ENCODE results near the gene B3GNT3. TPM values are rescaled to one million over a fixed set of nuclear protein-coding genes. Genes with fewer than 3 reads are reported as not detected.
A peak's percentile ranks its signal among the peaks of the same experiment; 100 is the strongest.

The B3GNT3 gene
- total RNA-seq, 1 experiment from 2014 or later: 1.9 TPM

DNA sequence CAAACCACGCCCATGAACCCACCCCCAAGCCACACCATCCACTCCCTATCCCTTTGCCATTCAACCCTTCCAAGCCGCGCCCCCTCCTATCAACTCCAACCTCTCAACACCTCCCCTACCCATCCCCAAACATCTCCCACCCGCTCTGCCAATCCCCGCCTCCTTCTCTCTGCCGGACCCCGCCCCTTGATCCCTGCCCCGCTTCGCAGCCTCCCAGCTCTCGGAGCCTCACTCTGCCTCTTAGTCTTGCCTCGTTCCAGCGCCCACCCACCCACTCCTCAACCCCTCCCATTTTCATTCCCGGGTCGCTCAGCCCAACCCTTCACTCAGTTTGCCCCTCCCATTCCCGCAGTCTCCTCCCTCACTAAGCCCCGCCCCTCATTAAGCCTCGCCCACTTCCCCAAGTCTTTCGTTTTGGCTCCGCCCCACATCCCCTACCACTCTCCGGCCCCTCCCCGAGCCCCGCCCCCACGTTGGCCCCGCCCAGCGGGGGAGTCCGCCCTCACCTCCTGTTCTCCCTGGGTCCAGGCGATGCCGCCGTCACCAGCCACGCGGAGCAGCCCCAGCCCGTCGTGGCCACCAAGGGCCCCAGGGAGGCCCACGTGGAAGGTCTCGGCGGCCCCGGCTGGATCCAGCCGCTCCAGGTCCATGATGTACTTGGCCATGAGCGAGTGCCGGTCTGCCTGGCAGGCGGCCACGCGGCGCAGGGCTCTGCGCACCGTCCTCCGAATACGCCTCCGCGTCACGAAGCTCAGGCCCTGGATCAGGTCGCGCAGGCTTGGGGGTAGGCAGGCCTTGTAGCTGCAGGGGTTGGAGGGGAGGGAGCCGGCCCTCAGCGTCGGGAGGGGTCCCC, 47.1 kb downstream of the B3GNT3 start:
- ATAC-seq (peak; percentile 92), DNase-seq (ENCODE audit: low spot score) (peak; percentile 99)
- H3K27me3 Mint-ChIP-seq (ENCODE audit: low read depth): peaks cover 63% of the 10 kb centered on the region
- CTCF ChIA-PET: interaction anchor here (0.7 to 3.2 kb wide), 10 partner anchors 10 to 236 kb away, joined by 3 to 31 read pairs (median 5); partner anchors contain the start of genes CCDC124 and RPL18A
- H3K4me1 Mint-ChIP-seq: peaks cover 4% of the 10 kb centered on the region
- POLR2A ChIA-PET: interaction anchor here (0.5 to 2.0 kb wide), 4 partner anchors 11 to 271 kb away, joined by 4 to 11 read pairs (median 6); partner anchors contain the start of gene RPL18A
- peak overlapping the region; percentile 87 for H3K4me3 Mint-ChIP-seq
- H3K36me3 Mint-ChIP-seq: no peaks in the 10 kb centered on the region
- no peaks in the 10 kb centered on the region for H3K9me3 Mint-ChIP-seq
- no peak overlapping the region for H3K27ac Mint-ChIP-seq
- no peak for TF ChIP-seq GTF2I (CRISPR knock-in tag; conservative IDR thresholded peaks at IDR 0.05)
- peak; percentile 83; the same call in 1 of the 2 replicates for TF ChIP-seq RELA (CRISPR knock-in tag; IDR thresholded peaks at IDR 0.05; ENCODE audit: borderline replicate concordance)
- 0 out of 2 replicates have a peak, but pooled peaks have one; percentile 30 for TF ChIP-seq PRDM15 (CRISPR knock-in tag; IDR thresholded peaks at IDR 0.05)
- TF ChIP-seq MAX (CRISPR knock-in tag; IDR thresholded peaks at IDR 0.05): peak; percentile 93
- TF ChIP-seq, protein P1, sequence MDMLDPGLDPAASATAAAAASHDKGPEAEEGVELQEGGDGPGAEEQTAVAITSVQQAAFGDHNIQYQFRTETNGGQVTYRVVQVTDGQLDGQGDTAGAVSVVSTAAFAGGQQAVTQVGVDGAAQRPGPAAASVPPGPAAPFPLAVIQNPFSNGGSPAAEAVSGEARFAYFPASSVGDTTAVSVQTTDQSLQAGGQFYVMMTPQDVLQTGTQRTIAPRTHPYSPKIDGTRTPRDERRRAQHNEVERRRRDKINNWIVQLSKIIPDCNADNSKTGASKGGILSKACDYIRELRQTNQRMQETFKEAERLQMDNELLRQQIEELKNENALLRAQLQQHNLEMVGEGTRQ (CRISPR knock-in tag; IDR thresholded peaks at IDR 0.05): no peak
- TF ChIP-seq SP1 (CRISPR knock-in tag; conservative IDR thresholded peaks at IDR 0.05): peak; percentile 69; the same call in 1 of the 2 replicates
- TF ChIP-seq ZBTB21 (CRISPR knock-in tag; IDR thresholded peaks at IDR 0.05; ENCODE audit: borderline replicate concordance): peak; percentile 51; the same call in 1 of the 2 replicates
- TF ChIP-seq, protein P2, sequence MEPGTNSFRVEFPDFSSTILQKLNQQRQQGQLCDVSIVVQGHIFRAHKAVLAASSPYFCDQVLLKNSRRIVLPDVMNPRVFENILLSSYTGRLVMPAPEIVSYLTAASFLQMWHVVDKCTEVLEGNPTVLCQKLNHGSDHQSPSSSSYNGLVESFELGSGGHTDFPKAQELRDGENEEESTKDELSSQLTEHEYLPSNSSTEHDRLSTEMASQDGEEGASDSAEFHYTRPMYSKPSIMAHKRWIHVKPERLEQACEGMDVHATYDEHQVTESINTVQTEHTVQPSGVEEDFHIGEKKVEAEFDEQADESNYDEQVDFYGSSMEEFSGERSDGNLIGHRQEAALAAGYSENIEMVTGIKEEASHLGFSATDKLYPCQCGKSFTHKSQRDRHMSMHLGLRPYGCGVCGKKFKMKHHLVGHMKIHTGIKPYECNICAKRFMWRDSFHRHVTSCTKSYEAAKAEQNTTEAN (CRISPR knock-in tag; IDR thresholded peaks at IDR 0.05): 0 out of 2 replicates have a peak, but pooled peaks have one; percentile 35
- TF ChIP-seq, protein P3, sequence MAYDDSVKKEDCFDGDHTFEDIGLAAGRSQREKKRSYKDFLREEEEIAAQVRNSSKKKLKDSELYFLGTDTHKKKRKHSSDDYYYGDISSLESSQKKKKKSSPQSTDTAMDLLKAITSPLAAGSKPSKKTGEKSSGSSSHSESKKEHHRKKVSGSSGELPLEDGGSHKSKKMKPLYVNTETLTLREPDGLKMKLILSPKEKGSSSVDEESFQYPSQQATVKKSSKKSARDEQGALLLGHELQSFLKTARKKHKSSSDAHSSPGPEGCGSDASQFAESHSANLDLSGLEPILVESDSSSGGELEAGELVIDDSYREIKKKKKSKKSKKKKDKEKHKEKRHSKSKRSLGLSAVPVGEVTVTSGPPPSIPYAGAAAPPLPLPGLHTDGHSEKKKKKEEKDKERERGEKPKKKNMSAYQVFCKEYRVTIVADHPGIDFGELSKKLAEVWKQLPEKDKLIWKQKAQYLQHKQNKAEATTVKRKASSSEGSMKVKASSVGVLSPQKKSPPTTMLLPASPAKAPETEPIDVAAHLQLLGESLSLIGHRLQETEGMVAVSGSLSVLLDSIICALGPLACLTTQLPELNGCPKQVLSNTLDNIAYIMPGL (CRISPR knock-in tag; IDR thresholded peaks at IDR 0.05): peak; percentile 59; the same call in 1 of the 2 replicates
- TF ChIP-seq ATF3 (CRISPR knock-in tag; conservative IDR thresholded peaks at IDR 0.05): no peak
- TF ChIP-seq FOXP1 (CRISPR knock-in tag; IDR thresholded peaks at IDR 0.05; ENCODE audit: borderline replicate concordance): peak; percentile 77
- TF ChIP-seq SMAD3 (CRISPR knock-in tag; IDR thresholded peaks at IDR 0.05; ENCODE audit: borderline replicate concordance): 0 out of 2 replicates have a peak, but pooled peaks have one; percentile 10
- 0 out of 2 replicates have a peak, but pooled peaks have one; percentile 46 for TF ChIP-seq CREM (CRISPR knock-in tag; IDR thresholded peaks at IDR 0.05)
- TF ChIP-seq ZNF138 (CRISPR knock-in tag; conservative IDR thresholded peaks at IDR 0.05): 0 out of 2 replicates have a peak, but pooled peaks have one; percentile 67
- peak; percentile 87 for TF ChIP-seq ETV6 (CRISPR knock-in tag; IDR thresholded peaks at IDR 0.05)
- peak; percentile 87; the same call in 1 of the 2 replicates for TF ChIP-seq FOXP4 (CRISPR knock-in tag; IDR thresholded peaks at IDR 0.05)
- TF ChIP-seq ZSCAN18 (CRISPR knock-in tag; IDR thresholded peaks at IDR 0.05): no peak
- TF ChIP-seq ZNF317 (CRISPR knock-in tag; IDR thresholded peaks at IDR 0.05; ENCODE audit: borderline replicate concordance, low read depth): 0 out of 2 replicates have a peak, but pooled peaks have one; percentile 47
- TF ChIP-seq ESRRA (CRISPR knock-in tag; IDR thresholded peaks at IDR 0.05; ENCODE audit: borderline replicate concordance): peak; percentile 75
- TF ChIP-seq E2F5 (CRISPR knock-in tag; IDR thresholded peaks at IDR 0.05): peak; percentile 69; the same call in 1 of the 2 replicates
- TF ChIP-seq CREB1 (CRISPR knock-in tag; IDR thresholded peaks at IDR 0.05): peak; percentile 77
- peak; percentile 32; the same call in 1 of the 2 replicates for TF ChIP-seq FOXK1 (CRISPR knock-in tag; IDR thresholded peaks at IDR 0.05)

All from WTC11 (cell line).